ENCODE measurements around the gene TAPBP.

- no peak for TF ChIP-seq POLR2A (IDR thresholded peaks at IDR 0.05)
- TF ChIP-seq CTCF (IDR thresholded peaks at IDR 0.05) = no peak
- no peak for TF ChIP-seq POLR2AphosphoS5 (IDR thresholded peaks at IDR 0.05)
Observed at GRCh38 chr6:33347816-33348215, 33.9 kb upstream of the TAPBP start.

Data from breast epithelium (tissue), 3 donors.